ENCODE measurements around the gene ZNF319. TPM values are rescaled to one million over a fixed set of nuclear protein-coding genes. Genes with fewer than 3 reads are reported as not detected.
A peak's percentile ranks its signal among the peaks of the same experiment; 100 is the strongest.

Gene ZNF319
- total and polyA plus RNA-seq, 2 of the 13 experiments (the other 11 are each of a cell fraction or from before 2014, with no cell fraction given) = 2.4 to 3.6 TPM

DNA sequence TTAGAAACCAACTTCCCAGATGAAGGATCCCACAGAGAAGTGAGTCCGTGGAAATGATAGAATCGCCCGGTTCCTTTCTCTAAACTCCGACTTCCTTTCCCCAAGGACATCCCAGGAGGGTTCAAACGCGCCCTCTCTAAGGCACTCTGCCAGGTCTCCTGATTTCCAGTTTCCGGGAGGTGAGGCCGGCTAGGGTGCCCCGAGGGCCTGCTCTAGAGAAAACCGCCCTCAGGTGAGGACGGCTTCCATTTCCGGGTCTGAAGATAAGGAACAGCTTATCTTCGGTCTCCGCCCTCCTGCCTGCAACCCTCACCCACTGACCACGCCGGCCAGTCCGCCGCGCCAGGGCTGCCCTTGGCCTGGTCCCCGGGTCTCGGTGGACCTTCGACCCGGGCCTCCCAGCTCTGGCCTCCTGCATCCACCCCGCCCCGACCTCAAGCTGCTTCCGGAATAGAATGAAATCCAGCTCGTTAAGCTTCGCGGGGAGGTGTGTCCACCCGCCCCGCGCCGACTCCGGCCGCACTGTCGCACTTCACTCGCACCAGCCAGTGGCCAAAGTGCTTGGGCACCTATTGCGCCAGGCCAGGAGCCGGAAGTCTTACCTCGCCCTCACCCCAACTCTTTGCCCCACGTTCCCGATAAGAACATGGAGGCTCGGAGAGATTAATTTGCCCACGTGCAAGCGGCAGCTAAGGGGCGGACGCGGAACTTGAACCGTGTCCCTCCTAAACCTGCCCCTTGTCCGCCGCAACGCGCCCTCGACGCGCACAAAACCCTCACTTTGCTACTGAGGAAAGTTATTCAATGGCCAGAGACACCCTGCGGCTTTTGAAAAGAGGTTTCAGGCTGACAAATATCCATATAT, 24.2 kb upstream of the ZNF319 start (continued):
- TF ChIP-seq, protein P1, sequence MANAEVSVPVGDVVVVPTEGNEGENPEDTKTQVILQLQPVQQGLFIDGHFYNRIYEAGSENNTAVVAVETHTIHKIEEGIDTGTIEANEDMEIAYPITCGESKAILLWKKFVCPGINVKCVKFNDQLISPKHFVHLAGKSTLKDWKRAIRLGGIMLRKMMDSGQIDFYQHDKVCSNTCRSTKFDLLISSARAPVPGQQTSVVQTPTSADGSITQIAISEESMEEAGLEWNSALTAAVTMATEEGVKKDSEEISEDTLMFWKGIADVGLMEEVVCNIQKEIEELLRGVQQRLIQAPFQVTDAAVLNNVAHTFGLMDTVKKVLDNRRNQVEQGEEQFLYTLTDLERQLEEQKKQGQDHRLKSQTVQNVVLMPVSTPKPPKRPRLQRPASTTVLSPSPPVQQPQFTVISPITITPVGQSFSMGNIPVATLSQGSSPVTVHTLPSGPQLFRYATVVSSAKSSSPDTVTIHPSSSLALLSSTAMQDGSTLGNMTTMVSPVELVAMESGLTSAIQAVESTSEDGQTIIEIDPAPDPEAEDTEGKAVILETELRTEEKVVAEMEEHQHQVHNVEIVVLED (CRISPR knock-in tag; IDR thresholded peaks at IDR 0.05; ENCODE audit: borderline replicate concordance) = peak; percentile 75; the same call in 1 of the 2 replicates
- TF ChIP-seq YEATS4 (CRISPR knock-in tag; IDR thresholded peaks at IDR 0.05; ENCODE audit: borderline replicate concordance) (peak; percentile 43), PAF1 (CRISPR knock-in tag; IDR thresholded peaks at IDR 0.05) (no peak), NFIB (CRISPR knock-in tag; IDR thresholded peaks at IDR 0.05; ENCODE audit: borderline replicate concordance) (no peak), FOXA1 (IDR thresholded peaks at IDR 0.05) (no peak), FOXA1 (CRISPR knock-in tag; IDR thresholded peaks at IDR 0.05) (peak; percentile 32; the same call in 1 of the 2 replicates), ZNF792 (CRISPR knock-in tag; IDR thresholded peaks at IDR 0.05) (peak; percentile 79), NFATC3 (CRISPR knock-in tag; IDR thresholded peaks at IDR 0.05) (peak; percentile 64), SIN3B (IDR thresholded peaks at IDR 0.05; ENCODE audit: low read length) (peak; percentile 58; the same call in 1 of the 2 replicates), ZMAT3 (CRISPR knock-in tag; conservative IDR thresholded peaks at IDR 0.05) (no peak), ZNF83 (CRISPR knock-in tag; IDR thresholded peaks at IDR 0.05; ENCODE audit: borderline replicate concordance) (no peak), ZBTB21 (CRISPR knock-in tag; IDR thresholded peaks at IDR 0.05) (peak; percentile 11; the same call in 1 of the 2 replicates), CBX2 (IDR thresholded peaks at IDR 0.05; ENCODE audit: low read depth, low read length) (no peak), CBX2 (CRISPR knock-in tag; IDR thresholded peaks at IDR 0.05; ENCODE audit: low read depth) (no peak), ZNF3 (CRISPR knock-in tag; IDR thresholded peaks at IDR 0.05) (no peak), ZC3H4 (CRISPR knock-in tag; IDR thresholded peaks at IDR 0.05; ENCODE audit: borderline replicate concordance) (0 out of 2 replicates have a peak, but pooled peaks have one; percentile 52), REPIN1 (CRISPR knock-in tag; IDR thresholded peaks at IDR 0.05; ENCODE audit: borderline replicate concordance, low read depth) (peak; percentile 94)
- TF ChIP-seq, protein P2, sequence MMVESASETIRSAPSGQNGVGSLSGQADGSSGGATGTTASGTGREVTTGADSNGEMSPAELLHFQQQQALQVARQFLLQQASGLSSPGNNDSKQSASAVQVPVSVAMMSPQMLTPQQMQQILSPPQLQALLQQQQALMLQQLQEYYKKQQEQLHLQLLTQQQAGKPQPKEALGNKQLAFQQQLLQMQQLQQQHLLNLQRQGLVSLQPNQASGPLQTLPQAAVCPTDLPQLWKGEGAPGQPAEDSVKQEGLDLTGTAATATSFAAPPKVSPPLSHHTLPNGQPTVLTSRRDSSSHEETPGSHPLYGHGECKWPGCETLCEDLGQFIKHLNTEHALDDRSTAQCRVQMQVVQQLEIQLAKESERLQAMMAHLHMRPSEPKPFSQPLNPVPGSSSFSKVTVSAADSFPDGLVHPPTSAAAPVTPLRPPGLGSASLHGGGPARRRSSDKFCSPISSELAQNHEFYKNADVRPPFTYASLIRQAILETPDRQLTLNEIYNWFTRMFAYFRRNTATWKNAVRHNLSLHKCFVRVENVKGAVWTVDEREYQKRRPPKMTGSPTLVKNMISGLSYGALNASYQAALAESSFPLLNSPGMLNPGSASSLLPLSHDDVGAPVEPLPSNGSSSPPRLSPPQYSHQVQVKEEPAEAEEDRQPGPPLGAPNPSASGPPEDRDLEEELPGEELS (CRISPR knock-in tag; IDR thresholded peaks at IDR 0.05) = peak; percentile 76
- TF ChIP-seq, protein P3, sequence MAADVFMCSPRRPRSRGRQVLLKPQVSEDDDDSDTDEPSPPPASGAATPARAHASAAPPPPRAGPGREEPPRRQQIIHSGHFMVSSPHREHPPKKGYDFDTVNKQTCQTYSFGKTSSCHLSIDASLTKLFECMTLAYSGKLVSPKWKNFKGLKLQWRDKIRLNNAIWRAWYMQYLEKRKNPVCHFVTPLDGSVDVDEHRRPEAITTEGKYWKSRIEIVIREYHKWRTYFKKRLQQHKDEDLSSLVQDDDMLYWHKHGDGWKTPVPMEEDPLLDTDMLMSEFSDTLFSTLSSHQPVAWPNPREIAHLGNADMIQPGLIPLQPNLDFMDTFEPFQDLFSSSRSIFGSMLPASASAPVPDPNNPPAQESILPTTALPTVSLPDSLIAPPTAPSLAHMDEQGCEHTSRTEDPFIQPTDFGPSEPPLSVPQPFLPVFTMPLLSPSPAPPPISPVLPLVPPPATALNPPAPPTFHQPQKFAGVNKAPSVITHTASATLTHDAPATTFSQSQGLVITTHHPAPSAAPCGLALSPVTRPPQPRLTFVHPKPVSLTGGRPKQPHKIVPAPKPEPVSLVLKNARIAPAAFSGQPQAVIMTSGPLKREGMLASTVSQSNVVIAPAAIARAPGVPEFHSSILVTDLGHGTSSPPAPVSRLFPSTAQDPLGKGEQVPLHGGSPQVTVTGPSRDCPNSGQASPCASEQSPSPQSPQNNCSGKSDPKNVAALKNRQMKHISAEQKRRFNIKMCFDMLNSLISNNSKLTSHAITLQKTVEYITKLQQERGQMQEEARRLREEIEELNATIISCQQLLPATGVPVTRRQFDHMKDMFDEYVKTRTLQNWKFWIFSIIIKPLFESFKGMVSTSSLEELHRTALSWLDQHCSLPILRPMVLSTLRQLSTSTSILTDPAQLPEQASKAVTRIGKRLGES (CRISPR knock-in tag; IDR thresholded peaks at IDR 0.05; ENCODE audit: borderline replicate concordance) = no peak; the same call in 1 of the 2 replicates
- TF ChIP-seq, protein P4, sequence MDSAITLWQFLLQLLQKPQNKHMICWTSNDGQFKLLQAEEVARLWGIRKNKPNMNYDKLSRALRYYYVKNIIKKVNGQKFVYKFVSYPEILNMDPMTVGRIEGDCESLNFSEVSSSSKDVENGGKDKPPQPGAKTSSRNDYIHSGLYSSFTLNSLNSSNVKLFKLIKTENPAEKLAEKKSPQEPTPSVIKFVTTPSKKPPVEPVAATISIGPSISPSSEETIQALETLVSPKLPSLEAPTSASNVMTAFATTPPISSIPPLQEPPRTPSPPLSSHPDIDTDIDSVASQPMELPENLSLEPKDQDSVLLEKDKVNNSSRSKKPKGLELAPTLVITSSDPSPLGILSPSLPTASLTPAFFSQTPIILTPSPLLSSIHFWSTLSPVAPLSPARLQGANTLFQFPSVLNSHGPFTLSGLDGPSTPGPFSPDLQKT (CRISPR knock-in tag; IDR thresholded peaks at IDR 0.05; ENCODE audit: borderline replicate concordance) = no peak; the same call in 1 of the 2 replicates
- TF ChIP-seq, protein P5, sequence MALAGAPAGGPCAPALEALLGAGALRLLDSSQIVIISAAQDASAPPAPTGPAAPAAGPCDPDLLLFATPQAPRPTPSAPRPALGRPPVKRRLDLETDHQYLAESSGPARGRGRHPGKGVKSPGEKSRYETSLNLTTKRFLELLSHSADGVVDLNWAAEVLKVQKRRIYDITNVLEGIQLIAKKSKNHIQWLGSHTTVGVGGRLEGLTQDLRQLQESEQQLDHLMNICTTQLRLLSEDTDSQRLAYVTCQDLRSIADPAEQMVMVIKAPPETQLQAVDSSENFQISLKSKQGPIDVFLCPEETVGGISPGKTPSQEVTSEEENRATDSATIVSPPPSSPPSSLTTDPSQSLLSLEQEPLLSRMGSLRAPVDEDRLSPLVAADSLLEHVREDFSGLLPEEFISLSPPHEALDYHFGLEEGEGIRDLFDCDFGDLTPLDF (CRISPR knock-in tag; IDR thresholded peaks at IDR 0.05) = peak; percentile 85
